Lower lobe of right lung (tissue), 2 donors: ENCODE results near the gene TMEM131L. TPM values are rescaled to one million over a fixed set of nuclear protein-coding genes. Genes with fewer than 3 reads are reported as not detected.

Experiments
- ATAC-seq, 2 donors: fragments of 200-7000 bp; cut with Tn5 transposase; one replicate each; pipeline ENCODE4 v1.9.1; 2020 to 2022; ENCODE audit warnings: mild to moderate bottlenecking in 2 of 2, moderate library complexity in 2 of 2
- DNase-seq: peaks from one replicate; pipeline ENCODE4 v3.0.0-alpha.2; 2020
- H3K27ac ChIP-seq: fragments of 200-600 bp; one replicate; pipeline ENCODE4 v1.8.0; 2022
- H3K27me3 ChIP-seq: fragments of 200-600 bp; one replicate; pipeline ENCODE4 v1.8.0; 2022; ENCODE audit warnings: low read depth
- H3K36me3 ChIP-seq: fragments of 200-600 bp; one replicate; pipeline ENCODE4 v1.8.0; 2022; ENCODE audit warnings: mild to moderate bottlenecking
- H3K4me1 ChIP-seq: fragments of 200-600 bp; one replicate; pipeline ENCODE4 v1.8.0; 2022
- H3K4me3 ChIP-seq: fragments of 200-600 bp; one replicate; pipeline ENCODE4 v1.8.0; 2022; ENCODE audit warnings: mild to moderate bottlenecking
- H3K9me3 ChIP-seq: fragments of 200-600 bp; one replicate; pipeline ENCODE4 v1.8.0; 2022
- intact Hi-C: fragments of 100-400 bp; cut with DNase I; formaldehyde crosslinking; loops from one replicate; pipeline ENCODE4 v1.11.0; 2022
- total RNA-seq: library from RNA; stranded (reverse); fragmentation: NEBNext Ultra II Directional; extraction: Animal tissue kit (Norgen Biotek cat#: 25700); gene quantifications from one replicate; pipeline ENCODE4 v1.2.1, GENCODE V29; 2021
- TF ChIP-seq, protein P1 (sequence below): fragments of 200-600 bp; IDR thresholded peaks from one replicate; pipeline ENCODE4 v1.8.0; 2022; ENCODE audit warnings: antibody characterized with exemption, mild to moderate bottlenecking
- donor health status: DM: no; HTN: yes; CAD: no; lungs with severe emphysema.

TMEM131L gene
- total RNA-seq, 1 donor from 2014 or later: 21.7 TPM

DNA sequence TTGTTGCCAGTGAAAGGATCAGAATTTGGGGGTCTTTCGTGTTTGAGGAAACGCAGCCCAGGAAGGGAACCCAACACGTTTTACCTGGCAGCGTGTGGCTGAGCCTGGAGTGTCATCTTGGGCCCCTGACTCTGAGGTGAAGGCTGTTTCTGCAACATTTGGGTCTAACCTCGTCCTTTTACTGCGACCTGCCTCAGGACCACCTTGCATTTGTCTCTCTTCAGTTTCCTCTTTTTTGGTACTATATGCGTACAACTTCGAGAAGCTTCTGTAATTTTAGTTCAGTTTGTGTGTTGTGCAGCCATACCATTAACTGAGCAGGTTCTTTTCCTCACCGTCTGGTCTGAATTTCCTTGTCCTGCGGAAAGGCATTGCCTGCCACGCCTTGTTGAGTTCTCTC is 61.5 kb downstream of the TMEM131L start:
- Histone ChIP-seq H3K4me1 (peaks cover 64% of the 10 kb centered on the region), H3K27ac (no peak overlapping the region), H3K27me3 (no peaks in the 10 kb centered on the region), H3K9me3 (no peaks in the 10 kb centered on the region), H3K36me3 (no peaks in the 10 kb centered on the region), H3K4me3 (no peak overlapping the region)
- intact Hi-C loops: no loop called here
- ATAC-seq: no peak
- TF ChIP-seq, protein P1, sequence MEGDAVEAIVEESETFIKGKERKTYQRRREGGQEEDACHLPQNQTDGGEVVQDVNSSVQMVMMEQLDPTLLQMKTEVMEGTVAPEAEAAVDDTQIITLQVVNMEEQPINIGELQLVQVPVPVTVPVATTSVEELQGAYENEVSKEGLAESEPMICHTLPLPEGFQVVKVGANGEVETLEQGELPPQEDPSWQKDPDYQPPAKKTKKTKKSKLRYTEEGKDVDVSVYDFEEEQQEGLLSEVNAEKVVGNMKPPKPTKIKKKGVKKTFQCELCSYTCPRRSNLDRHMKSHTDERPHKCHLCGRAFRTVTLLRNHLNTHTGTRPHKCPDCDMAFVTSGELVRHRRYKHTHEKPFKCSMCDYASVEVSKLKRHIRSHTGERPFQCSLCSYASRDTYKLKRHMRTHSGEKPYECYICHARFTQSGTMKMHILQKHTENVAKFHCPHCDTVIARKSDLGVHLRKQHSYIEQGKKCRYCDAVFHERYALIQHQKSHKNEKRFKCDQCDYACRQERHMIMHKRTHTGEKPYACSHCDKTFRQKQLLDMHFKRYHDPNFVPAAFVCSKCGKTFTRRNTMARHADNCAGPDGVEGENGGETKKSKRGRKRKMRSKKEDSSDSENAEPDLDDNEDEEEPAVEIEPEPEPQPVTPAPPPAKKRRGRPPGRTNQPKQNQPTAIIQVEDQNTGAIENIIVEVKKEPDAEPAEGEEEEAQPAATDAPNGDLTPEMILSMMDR: no peak
- no peak for DNase-seq

DNA sequence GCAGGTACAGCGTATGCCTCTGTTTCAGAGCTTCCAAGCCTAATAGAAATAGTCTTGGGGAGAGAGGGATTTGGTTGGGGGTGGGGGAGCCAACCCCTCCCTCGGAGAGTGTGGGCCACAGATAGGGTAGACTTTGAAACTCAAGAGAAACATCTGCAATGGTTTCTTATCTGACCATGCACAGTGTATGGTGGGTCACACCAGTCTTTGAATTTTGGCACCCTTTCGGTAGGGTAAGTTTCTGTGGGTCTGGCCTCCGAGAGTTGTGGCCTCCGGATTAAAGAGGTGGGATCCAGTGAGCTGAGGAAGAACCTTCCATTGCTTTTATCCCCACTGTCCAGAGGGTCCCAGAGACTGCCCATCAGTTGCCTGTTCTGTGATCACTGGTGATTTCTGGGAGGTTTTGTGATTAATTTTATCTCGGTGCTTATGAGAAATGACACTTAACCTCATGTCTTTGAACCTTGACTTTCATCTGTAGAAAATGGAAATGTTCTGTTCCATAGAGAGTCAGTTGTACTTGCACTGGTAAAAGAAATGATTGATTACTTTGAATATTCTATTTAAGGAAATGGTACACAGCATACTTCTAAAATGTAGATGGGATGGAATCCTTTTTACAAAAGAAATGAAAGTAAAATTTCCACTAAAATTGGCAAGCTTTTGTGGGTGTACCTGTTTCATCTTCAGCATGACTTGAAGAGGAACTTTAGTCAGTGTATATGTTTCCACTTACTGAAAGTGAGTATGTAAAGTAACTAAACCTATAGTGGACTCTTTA is 62.7 kb downstream of the TMEM131L start:
- Histone ChIP-seq H3K36me3 (no peaks in the 10 kb centered on the region), H3K4me1 (peaks cover 52% of the 10 kb centered on the region), H3K4me3 (no peak overlapping the region), H3K27ac (no peak overlapping the region), H3K27me3 (no peaks in the 10 kb centered on the region), H3K9me3 (no peaks in the 10 kb centered on the region)
- ATAC-seq: no peak
- TF ChIP-seq, protein P1: no peak
- no peak for DNase-seq
- intact Hi-C loops: no loop called here

DNA sequence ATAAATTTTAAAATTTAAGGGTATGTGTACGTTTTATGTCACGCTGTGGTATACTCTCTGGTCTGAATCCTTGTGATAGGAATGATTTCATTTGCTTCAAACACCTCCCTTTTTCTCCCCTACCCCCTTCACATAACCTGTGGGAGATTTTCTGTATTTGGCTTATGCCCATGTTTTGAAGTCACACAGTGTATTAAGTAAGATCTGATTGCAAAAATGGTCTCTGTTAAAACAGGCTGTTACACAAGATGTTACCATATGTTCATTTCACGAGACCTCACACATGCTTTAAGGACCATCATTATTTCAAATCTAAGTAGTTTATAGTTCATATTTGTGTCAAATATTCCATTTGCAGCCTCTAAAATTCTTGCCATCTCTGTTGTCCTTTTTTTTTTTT is 63.5 kb downstream of the TMEM131L start:
- no peaks in the 10 kb centered on the region for H3K9me3 ChIP-seq
- no peak overlapping the region for H3K4me3 ChIP-seq
- DNase-seq (no peak), ATAC-seq (peak; percentile 24 to 46)
- peaks cover 45% of the 10 kb centered on the region for H3K4me1 ChIP-seq
- no peaks in the 10 kb centered on the region for H3K27me3 ChIP-seq
- TF ChIP-seq, protein P1: no peak
- H3K27ac ChIP-seq: no peak overlapping the region
- intact Hi-C loops: no loop called here
- H3K36me3 ChIP-seq: no peaks in the 10 kb centered on the region

DNA sequence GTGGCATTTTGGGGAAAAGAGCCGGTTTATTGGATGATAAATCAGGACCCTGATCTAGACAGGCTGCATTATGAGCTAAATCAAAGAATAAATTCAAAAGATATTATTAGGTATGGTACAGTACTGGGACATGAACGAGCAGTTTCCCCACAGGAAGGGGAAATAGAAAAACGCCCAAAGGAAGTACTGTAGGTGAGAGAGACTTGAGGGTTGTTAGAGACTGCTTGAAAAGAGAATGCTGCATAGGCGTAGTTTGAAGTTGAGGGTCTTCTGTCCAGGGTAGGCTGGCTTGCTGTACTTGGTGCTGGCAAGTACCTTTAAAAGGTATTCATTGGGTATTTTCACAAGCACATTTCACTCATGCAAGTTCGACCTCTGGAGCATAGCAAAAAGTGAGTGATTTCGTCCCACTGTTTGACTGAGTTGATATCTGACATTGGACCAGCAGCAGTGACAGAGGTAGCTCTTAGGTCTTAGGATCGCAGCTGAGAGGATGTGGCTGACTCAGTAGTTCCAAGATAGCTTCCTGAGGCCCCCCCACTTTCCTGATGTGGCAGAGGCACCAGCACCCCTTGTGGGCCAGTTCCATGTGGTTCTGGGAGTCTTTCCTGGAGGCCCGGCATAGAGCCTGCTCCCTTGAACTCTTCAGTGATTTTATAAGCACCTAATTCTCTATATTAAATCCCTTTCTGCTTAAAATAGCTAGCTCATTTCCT is 64.3 kb downstream of the TMEM131L start:
- TF ChIP-seq, protein P1: no peak
- Histone ChIP-seq H3K9me3 (no peaks in the 10 kb centered on the region), H3K36me3 (no peaks in the 10 kb centered on the region), H3K27me3 (no peaks in the 10 kb centered on the region), H3K27ac (peak overlapping the region; percentile 8), H3K4me3 (peak overlapping the region; percentile 1), H3K4me1 (peaks cover 44% of the 10 kb centered on the region)
- intact Hi-C loops: no loop called here
- no peak for DNase-seq
- ATAC-seq: no peak

DNA sequence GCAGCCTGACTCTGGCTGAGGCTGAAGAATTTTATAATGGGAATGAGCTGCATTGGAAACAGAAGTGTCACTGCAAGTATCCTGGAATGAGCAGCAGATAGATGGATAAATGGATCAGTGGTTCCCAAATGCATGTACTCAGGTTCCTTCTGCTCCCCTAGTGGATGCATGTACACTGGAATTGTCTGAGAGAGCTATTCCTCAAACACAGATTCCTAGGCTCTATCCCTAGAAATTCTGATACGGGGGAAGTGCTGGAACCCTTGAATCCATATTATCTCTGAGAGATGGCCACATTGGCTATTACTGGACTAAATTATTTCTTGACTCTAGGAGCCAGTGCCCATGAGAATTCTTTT is 64.8 kb downstream of the TMEM131L start:
- Histone ChIP-seq H3K4me1 (peaks cover 49% of the 10 kb centered on the region), H3K9me3 (no peaks in the 10 kb centered on the region), H3K36me3 (no peaks in the 10 kb centered on the region), H3K4me3 (no peak overlapping the region), H3K27me3 (no peaks in the 10 kb centered on the region), H3K27ac (peak overlapping the region; percentile 8)
- intact Hi-C loops: no loop called here
- ATAC-seq (no peak), DNase-seq (no peak)
- TF ChIP-seq, protein P1: no peak
